HG02678 (cell line): ENCODE results near the gene RAC2.

Source experiments
- ATAC-seq: cut with Tn5 transposase; IDR thresholded peaks from one replicate; pipeline ENCODE4 v1.9.1; 2021; ENCODE audit warnings: mild to moderate bottlenecking, moderate library complexity; ENCODE audit not compliant: unreplicated experiment

Gene RAC2

DNA sequence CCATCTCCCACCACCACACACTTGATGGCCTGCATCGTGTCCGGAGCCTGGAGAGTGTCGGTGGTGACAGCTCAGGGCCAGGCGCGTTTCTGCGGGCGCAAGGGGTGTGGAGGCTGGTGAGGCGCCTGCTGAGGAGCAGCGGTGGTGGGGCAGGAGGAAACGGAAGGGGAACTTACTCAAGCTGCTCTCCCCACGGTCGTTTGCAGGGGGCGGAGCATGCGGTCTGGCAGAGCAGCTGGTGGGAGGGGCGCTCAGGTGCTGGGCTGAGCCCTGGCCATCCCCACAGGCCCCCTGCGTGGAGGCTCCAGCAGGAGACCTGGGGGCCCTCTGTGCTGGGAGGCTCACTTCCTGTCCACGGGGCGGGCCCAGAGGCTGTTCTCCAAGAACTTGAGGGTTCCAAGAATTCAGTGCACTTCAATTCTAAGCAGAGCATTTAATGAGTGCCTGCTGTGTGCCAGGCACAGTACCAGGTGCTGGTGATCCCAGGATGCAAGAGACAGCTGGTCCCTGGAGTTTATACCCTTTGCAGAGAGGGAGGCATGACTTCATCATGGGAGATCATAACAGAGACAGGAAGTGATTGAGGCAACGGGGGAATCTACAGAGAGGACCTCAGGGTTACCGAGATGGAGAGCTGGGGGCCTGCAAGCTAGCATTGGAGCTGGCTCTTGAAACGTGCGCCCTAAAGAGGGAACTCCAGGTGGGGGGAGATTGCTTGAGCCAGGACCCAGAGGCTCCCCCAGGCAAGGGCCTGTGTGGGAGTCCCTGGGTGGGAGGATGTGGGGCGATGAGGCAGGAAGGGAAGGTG is at the start of gene RAC2:
RAC2 (minus strand) TSS at position 156 of the 808 bp plus-strand sequence; CDS start at position 35, 121 bp downstream.
- ATAC-seq = peak; percentile 53

DNA sequence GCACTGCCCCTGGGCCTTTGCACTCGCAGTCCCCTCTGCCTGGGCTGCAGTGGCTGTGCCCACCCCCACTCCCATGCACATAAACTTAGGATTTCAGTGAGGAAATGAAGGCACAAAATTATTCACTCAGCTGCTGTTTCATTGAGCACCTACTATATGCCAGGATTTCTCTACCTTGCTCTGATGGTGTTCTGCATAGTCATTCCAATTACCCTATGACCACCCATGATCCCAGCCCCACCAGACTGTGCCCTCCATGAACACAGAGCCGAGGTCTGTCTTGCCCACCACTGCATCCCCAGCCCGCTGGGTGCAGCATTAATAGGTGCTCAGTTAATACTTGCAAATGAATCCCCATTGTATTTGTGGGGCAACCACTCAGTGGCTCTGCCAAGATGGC is 49.1 kb upstream of the RAC2 start:
- no peak for ATAC-seq

- ATAC-seq = no peak
These were observed 48.6 kb upstream of the RAC2 start for GRCh38 chr22:37292641-37293040.

GRCh38 chr22:37291559-37292298 is 47.7 kb upstream of the RAC2 start:
- no peak for ATAC-seq

DNA sequence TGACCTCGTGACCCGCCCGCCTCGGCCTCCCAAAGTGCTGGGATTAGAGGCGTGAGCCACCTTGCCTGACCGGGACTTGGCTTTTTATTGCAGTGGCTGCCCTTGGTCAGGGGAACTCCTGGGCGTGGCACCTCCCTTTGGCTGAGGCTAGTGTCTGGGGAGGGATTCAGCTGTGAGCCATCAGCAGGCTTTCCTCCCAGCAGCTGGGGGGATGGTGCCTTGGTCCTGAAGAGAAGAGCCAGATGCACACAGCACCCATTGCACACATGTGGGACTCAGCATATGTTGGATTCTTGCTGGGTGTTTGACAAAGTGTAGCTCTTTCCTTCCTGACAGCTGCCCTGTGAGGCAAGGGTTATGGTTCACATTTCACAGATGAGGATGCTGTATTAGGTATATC is 46.7 kb upstream of the RAC2 start:
- ATAC-seq = no peak

GRCh38 chr22:37289156-37289735 is 45.2 kb upstream of the RAC2 start:
- ATAC-seq = no peak

DNA sequence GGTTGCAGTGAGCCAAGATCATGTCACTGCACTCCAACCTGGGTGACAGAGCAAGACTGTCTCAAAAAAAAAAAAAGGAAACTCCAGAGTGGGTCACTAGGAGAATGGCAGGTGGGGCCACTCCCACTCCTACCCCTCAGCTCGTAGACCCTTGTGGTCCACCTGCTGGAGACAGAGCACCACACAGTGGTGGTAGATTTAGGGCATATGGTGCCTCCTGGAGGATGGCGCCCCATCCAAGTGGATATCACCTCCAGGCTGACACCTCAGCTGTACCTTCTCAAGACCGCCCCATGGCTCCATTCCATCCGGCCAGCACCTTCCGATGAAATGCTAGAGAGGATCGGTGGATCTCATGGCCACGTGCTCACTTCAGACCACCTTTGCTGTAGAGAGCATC is 44.5 kb upstream of the RAC2 start:
- ATAC-seq = no peak

- no peak for ATAC-seq
These were observed 43.5 kb upstream of the RAC2 start for GRCh38 chr22:37287550-37287951.

DNA sequence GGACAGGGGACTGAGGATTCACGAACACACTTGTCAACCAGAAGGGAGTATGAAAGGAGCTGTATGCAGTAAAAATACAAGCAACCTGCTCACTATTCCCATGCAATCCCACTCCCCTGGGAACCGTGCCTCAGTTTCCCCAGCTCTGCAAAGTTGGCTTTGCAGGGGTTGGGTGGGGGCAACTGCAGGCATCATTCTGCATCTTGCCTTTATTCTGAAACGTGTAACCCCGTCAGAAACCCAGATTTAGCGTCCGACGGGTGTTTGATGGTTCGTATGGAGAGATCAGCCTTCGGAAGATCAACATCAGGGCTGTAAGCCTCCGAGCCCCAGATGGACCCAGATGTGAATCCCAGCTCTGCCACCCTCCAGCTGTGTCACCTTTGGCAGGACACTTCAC is 41.9 kb upstream of the RAC2 start:
- no peak for ATAC-seq

GRCh38 chr22:37284805-37285355 is 40.8 kb upstream of the RAC2 start:
- peak; percentile 37 for ATAC-seq

DNA sequence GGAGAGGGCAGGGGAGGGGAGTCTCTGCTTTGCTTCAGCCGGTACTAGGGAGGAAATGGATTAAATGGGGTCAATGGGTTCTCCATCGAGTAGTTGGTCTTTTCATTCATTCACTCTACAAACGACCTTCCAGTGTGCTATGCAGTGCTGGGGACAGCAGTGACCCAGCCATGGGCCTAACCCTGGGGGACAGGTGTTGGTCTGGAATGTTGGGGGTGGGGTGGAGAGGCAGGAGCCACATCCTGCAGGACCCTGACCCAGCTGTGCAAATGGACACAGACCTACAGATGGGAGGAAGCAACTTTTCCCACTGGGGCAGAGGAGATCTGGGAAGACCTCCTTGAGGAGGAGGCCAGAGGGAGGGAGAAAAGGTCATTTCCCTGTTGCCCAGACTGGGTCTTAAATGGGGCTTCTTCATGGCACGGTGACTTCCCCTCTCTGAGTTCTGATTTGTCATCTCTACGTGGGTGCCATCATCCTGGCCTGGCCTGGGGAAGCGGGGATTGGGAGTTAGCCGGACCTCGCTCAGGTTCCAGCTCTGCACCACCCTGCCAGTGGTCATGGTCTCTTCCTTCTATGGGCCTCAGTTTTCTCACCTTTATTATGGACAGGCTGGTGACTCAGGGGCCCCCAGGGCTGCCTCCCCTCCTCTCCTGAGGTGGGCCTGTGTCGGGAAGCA is 40.2 kb upstream of the RAC2 start:
- no peak for ATAC-seq

GRCh38 chr22:37283393-37283937 is 39.4 kb upstream of the RAC2 start:
- ATAC-seq = no peak

DNA sequence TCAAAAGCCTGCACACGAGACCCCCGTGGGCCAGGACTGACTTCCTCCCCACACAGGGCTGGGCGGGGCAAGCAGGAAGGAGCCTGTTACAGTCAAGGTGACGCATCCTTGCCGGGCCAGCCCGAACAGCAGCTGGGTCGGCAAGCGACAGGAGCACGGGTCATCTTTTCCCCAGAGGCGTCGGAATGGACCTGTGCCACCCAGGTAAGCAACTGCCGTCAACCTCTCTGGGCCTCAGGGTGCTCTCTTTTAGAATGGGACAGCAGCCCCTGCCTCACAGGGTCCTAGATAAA is 38.3 kb upstream of the RAC2 start, which contains the start of gene CYTH4:
CYTH4 (plus strand) TSS at position 124 of the 293 bp plus-strand sequence; CDS start at position 186, 62 bp downstream.
- peak; percentile 67 for ATAC-seq

DNA sequence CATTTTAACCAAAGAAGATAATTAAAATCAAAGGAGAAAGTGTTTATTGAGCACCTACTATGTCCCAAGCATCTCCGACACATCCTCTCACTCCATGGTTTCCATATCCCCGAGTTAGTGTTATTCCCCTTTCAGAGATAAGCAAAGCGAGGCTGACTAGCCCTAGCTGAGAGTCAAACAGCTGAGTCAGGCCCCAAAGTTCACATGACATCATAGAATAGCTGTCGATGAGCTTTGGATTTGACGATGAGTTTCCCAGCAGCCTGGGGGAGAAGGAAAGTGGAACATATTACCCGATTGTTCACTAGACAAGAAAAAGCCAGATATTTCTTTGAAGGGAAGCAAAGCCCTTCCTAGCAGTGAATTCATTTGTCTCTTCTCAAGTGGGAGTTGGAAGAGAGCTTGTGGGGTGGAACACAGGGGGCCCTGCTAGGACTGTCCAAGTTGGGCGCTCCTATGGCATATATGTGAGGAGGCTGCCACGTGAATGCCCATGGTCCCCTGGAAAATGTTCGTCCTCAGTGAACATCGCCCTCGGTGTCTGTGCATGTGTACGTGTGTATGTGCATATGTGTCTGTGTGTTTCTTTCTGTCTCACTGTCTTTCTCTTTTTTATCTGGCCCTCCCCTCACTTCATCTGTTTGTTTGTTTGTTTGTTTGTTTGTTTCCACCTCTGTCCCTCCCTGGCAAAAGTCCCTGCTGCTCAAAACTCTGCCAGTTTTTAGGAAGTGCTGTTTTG is 37.7 kb upstream of the RAC2 start:
- ATAC-seq = no peak

GRCh38 chr22:37281195-37281594 is 37.1 kb upstream of the RAC2 start:
- ATAC-seq = no peak

DNA sequence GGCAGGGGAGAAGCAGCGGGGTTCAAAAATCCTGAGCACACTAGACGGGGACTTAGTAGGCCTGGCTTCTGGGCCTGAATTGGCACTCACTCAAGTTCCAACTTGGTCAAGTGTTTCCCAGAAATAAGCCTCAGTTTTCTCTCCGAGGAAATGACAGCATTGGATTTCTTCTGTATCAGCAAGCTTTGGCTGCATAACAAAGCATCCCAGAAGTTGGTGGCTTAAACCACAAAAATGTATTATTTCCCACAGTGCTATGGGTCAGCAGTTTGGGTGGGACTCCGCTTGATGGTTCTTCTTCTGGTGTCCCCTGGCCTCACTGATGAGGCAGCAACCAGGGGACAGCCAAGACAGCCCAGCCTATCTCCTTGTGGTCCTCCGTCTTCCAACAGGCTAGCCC is 36.6 kb upstream of the RAC2 start:
- ATAC-seq = no peak

GRCh38 chr22:37279331-37280181 is 35.5 kb upstream of the RAC2 start:
- ATAC-seq = no peak

GRCh38 chr22:37278261-37278660 is 34.2 kb upstream of the RAC2 start:
- ATAC-seq = no peak

DNA sequence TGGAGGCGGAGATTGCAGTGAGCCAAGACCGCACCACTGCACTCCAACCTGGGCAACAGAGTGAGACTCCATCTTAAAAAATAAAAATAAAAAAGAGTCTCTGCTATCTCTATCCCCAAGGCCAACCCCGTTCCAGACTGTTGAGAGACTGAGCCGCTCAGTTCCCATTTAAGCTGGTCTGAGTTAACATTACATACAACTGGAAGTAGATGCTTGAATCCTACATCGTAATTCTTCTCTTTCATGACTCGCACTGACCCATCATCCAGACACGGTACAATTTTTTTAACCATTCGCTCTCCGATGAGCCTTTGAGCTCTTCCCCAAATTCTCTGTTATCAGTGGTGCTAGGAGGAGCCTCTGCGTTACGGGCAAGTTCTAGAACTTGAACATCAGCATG is 33.3 kb upstream of the RAC2 start:
- ATAC-seq = no peak
